Right ventricle myocardium superior (tissue), 1 donor: ENCODE data around the gene QKI. TPM values are rescaled to one million over a fixed set of nuclear protein-coding genes. Genes with fewer than 3 reads are reported as not detected.
A peak's percentile ranks its signal among the peaks of the same experiment; 100 is the strongest.
"Not testable (repeated sequence)": the region's sequence is repeated elsewhere in the genome, so short reads cannot be mapped to it uniquely, and the experiment has no call there.

Experiments
- ATAC-seq: fragments of 200-7000 bp; cut with Tn5 transposase; one replicate; pipeline ENCODE4 v1.9.1; 2020; ENCODE audit warnings: mild to moderate bottlenecking; ENCODE audit not compliant: poor library complexity
- DNase-seq: peaks from one replicate; pipeline ENCODE4 v3.0.0-alpha.2; 2020
- intact Hi-C: fragments of 100-400 bp; cut with DNase I; formaldehyde crosslinking; loops from one replicate; pipeline ENCODE4 v1.11.2; 2022
- total RNA-seq: library from RNA; stranded (reverse); fragmentation: NEBNext Ultra II Directional; extraction: Animal tissue kit (Norgen Biotek cat#: 25700); gene quantifications from one replicate; pipeline ENCODE4 v1.2.1, GENCODE V29; 2021
- donor health status: DM: no; HTN: yes; CAD: no; lungs with severe emphysema.

Gene QKI
- total RNA-seq, 1 donor from 2014 or later: 477 TPM

- DNase-seq: no peak
- intact Hi-C loops: no loop called here
- ATAC-seq: peak; percentile 21
Observed at GRCh38 chr6:163459007-163459406, 44.5 kb downstream of the QKI start.

GRCh38 chr6:163459536-163459935 lies 45.0 kb downstream of the QKI start:
- DNase-seq (no peak), ATAC-seq (no peak)
- intact Hi-C loops: no loop called here

DNA sequence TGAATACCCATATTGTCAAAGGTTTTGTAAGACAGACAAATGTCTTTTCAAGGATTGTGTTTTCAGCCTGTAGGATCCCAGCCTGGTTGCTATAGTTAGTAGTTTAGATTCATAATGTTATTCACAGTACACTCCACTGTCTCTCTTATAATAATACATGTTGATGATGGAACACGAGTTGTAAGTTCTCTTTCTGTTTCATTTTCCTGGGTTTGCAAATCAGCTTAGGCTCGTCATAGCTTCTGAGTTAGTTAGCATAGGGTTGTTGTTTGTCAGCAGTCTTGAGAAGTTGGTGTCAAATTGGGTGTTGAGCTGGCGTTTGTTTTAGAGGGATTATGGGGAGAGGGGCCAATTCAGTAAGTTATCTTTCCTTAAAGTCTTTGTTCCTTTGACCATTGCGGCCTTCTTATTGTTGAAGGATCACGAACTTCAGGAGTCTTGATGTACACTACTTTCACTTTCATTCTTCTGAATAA lies 45.8 kb downstream of the QKI start:
- intact Hi-C loops: no loop called here
- ATAC-seq (peak; percentile 11), DNase-seq (no peak)

DNA sequence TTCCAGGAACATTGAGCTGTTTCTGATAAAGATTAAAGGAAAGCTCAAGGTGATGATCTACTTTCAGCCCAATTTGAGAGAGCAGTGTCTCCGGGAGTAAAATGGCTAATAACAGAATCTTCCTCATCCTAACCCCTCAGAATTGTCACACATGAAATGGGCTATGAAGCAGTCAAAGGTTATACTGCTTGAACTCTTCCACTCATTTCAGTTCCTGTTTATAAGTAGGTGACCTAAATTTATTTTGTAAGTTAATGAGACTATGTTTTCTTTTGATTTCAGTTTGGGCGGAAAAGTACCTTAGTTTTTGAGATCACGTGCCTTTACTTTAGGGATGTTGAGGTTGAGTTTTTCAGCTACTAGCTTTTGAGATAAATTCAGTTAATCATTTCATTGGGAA lies 47.2 kb downstream of the QKI start:
- DNase-seq (no peak), ATAC-seq (no peak)
- intact Hi-C loops: no loop called here

GRCh38 chr6:163463180-163463579 lies 48.7 kb downstream of the QKI start:
- intact Hi-C loops: no loop called here
- ATAC-seq (no peak), DNase-seq (no peak)

GRCh38 chr6:163463795-163464194 lies 49.3 kb downstream of the QKI start:
- ATAC-seq (no peak), DNase-seq (no peak)
- intact Hi-C loops: no loop called here

- ATAC-seq: peak; percentile 32
- intact Hi-C loops: no loop called here
Observed at GRCh38 chr6:163466839-163467390, 52.4 kb downstream of the QKI start.

GRCh38 chr6:163468738-163469137 lies 54.2 kb downstream of the QKI start:
- intact Hi-C loops: no loop called here
- DNase-seq: no peak
- no peak for ATAC-seq

More at GRCh38 chr6:163466839-163467390, 52.4 kb downstream of the QKI start:
- DNase-seq: no peak

DNA sequence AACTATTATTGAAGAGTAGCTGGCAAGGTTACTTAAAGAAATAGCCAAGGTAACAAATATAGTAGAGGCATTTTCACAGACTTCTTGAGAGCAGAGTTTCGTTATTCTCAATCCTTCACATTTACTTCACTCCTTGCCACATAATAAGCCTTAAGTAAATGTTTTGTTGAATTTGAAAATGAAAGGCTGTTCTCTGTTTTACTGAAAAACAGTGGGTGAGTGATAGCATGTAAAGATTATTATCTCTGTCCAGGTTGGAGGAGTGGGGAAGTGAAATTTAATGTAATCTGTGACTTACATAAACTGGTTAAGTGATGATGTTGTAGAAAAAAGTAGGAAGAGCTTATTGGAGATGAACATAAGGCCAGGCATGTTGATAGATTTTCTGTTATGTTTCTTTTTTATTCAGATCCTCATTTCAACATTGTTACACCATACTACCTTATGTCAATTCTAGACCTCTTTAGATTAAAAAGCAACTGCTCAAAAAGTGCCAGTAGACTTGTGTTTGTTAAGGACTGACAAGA lies 55.0 kb downstream of the QKI start:
- intact Hi-C loops: no loop called here
- ATAC-seq (no peak), DNase-seq (no peak)

DNA sequence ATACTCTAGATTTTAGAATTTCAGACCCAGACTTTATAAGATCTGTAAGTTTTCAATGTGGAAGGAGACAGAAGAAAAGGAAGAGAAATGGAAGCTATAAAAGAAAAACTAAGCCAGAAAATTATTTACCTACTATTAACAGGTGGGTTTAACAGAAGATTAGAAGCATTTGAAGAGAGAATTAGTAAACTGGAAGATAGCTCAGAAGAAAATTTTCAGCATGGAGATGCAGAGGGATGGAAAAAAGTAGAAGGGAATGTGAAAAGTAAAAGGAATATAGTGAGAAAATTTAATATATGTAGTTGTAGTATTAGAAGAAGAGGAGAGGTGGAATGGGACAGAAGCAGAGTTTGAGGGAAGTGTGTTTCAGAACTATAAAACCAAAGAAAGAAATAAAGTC lies 56.1 kb downstream of the QKI start:
- intact Hi-C loops: no loop called here
- ATAC-seq: no peak

GRCh38 chr6:163474581-163474980 lies 60.1 kb downstream of the QKI start:
- intact Hi-C loops: no loop called here
- no peak for DNase-seq
- ATAC-seq: peak; percentile 26

More for the DNA sequence above, 56.1 kb downstream of the QKI start:
- DNase-seq: no peak

GRCh38 chr6:163476946-163477345 lies 62.4 kb downstream of the QKI start:
- intact Hi-C loops, DNase-seq, ATAC-seq: not testable (repeated sequence)

DNA sequence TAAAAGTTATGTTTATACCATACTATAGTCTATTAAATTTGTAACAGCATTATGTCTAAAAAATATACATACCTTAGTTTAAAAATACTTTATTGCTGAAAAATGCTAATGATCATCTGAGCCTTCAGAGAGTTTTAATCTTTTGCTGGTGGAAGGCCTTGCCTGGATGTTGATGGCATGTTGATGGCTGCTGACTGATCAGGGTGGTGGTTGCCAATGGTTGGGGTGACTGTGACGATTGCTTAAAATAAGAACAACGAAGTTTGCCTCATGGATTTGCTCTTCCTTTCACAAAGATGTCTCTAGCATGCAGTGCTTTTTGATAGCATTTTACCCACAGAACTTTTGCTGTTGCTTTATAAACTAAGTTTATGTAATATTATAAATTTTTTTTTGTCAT lies 68.6 kb downstream of the QKI start:
- intact Hi-C loops: no loop called here
- ATAC-seq (peak; percentile 34), DNase-seq (no peak)

- intact Hi-C loops: no loop called here
- DNase-seq: no peak
- ATAC-seq: no peak
Observed at GRCh38 chr6:163485388-163485851, 70.9 kb downstream of the QKI start.

DNA sequence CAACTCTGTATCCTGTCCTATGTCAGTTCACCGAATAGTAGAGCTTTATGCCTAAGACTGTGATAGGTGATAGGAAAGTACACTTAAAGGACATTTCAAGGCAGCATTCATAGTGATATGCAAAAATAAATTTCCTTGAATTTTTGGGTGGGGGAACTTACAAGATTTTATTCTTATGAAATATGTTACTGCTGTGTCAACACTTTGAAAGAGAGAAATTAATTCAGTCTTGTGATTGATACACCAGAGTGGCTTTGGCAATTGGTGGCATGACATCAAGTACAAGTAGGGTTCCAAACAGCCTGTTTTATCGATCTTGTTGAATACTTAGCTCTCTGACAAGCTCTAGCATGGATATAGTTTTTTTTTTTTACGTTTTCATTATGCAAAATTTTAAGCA lies 72.3 kb downstream of the QKI start:
- DNase-seq: no peak
- ATAC-seq: no peak
- intact Hi-C loops: no loop called here

GRCh38 chr6:163487606-163488005 lies 73.1 kb downstream of the QKI start:
- ATAC-seq: no peak
- no peak for DNase-seq
- intact Hi-C loops: no loop called here

- ATAC-seq (no peak), DNase-seq (no peak)
- intact Hi-C loops: no loop called here
Observed at GRCh38 chr6:163489584-163489983, 75.1 kb downstream of the QKI start.

GRCh38 chr6:163490826-163491577 lies 76.5 kb downstream of the QKI start:
- intact Hi-C loops: no loop called here
- ATAC-seq: peak; percentile 73
- peak; percentile 78 for DNase-seq

DNA sequence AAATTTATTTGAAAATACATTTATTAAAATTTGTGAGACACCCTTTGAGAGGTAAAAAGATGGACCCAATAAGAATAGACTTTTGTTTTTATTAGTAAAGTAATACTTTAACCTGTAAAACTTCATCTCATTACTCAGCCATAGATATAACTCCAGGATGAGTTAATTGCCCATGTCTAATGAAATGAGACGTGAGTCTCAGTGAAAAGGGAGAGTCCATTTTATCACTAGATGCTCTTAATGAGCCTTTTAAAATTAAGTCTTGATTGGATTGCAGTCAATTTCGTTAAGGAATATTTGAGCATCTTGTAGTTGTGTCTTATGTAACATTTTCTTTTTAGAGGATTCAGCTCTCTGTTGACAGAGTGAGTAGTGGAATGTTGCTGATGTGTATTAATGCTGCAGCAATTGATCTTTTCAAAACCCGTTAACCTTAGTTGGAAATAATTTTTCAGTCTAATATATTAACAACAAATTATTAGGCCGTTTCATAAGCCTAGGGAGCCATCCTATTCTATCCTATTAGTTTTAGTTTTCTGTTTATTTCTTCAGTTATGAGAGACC lies 77.3 kb downstream of the QKI start:
- intact Hi-C loops: no loop called here
- no peak for ATAC-seq
- DNase-seq: no peak

DNA sequence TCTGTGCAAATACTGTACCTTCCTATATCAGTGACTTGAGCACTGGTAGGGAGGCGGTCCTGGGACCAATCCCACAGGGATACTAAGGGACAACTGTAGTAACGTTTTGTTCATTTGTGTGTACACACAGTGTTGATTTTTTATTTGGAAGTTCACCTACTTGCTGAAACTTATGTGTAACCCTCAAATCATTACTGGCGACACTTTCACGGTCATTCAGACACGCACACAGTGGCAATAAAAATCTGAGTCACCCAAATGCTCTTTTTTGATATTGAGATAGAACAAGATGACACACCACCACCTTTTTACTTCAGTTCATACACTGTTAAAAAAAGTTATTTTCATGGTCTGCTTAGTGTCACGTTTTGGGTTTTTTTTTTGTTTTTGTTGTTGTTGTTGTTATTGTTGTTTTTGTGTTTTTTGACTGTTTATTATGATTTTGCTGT lies 79.8 kb downstream of the QKI start:
- DNase-seq (no peak), ATAC-seq (no peak)
- intact Hi-C loops: no loop called here
